Measurements from ENCODE around the gene REELD1.

The REELD1 gene

GRCh38 chr4:146246381-146246780, 32.0 kb downstream of the REELD1 start:
- Histone ChIP-seq H3K4me3 (ENCODE audit: low read length) (no peak overlapping the region), H3K9me3 (ENCODE audit: control insufficient read depth, low read length) (no peaks in the 10 kb centered on the region), H3K4me1 (ENCODE audit: control insufficient read depth, insufficient read depth, low read length) (peaks cover 43% of the 10 kb centered on the region), H3K36me3 (ENCODE audit: control insufficient read depth, insufficient read depth, low read length, severe bottlenecking) (no peaks in the 10 kb centered on the region), H3K27me3 (replicated peaks; ENCODE audit: control insufficient read depth, insufficient read depth, low read length) (no peaks in the 10 kb centered on the region), H3K9ac (ENCODE audit: low read length) (no peak overlapping the region)
- DNase-seq (ENCODE audit: low read depth): no peak

- Histone ChIP-seq H3K27me3 (replicated peaks; ENCODE audit: control insufficient read depth, insufficient read depth, low read length) (no peaks in the 10 kb centered on the region), H3K4me3 (ENCODE audit: low read length) (no peak overlapping the region), H3K4me1 (ENCODE audit: control insufficient read depth, insufficient read depth, low read length) (peaks cover 35% of the 10 kb centered on the region), H3K36me3 (ENCODE audit: control insufficient read depth, insufficient read depth, low read length, severe bottlenecking) (no peaks in the 10 kb centered on the region), H3K9me3 (ENCODE audit: control insufficient read depth, low read length) (no peaks in the 10 kb centered on the region), H3K9ac (ENCODE audit: low read length) (no peak overlapping the region)
- no peak for DNase-seq (ENCODE audit: low read depth)
These were observed 33.0 kb downstream of the REELD1 start for GRCh38 chr4:146247356-146247755.

- peaks cover 13% of the 10 kb centered on the region for H3K4me1 ChIP-seq (ENCODE audit: control insufficient read depth, insufficient read depth, low read length)
- no peaks in the 10 kb centered on the region for H3K27me3 ChIP-seq (replicated peaks; ENCODE audit: control insufficient read depth, insufficient read depth, low read length)
- H3K4me3 ChIP-seq (ENCODE audit: low read length): no peak overlapping the region
- H3K9ac ChIP-seq (ENCODE audit: low read length): no peak overlapping the region
- H3K36me3 ChIP-seq (ENCODE audit: control insufficient read depth, insufficient read depth, low read length, severe bottlenecking): peaks cover 3% of the 10 kb centered on the region
- DNase-seq (ENCODE audit: low read depth): no peak
- no peaks in the 10 kb centered on the region for H3K9me3 ChIP-seq (ENCODE audit: control insufficient read depth, low read length)
These were observed 38.8 kb downstream of the REELD1 start for GRCh38 chr4:146252969-146253611.

- H3K4me1 ChIP-seq (ENCODE audit: control insufficient read depth, insufficient read depth, low read length): peaks cover 13% of the 10 kb centered on the region
- no peaks in the 10 kb centered on the region for H3K27me3 ChIP-seq (replicated peaks; ENCODE audit: control insufficient read depth, insufficient read depth, low read length)
- peak; percentile 23 for DNase-seq (ENCODE audit: low read depth)
- no peak overlapping the region for H3K4me3 ChIP-seq (ENCODE audit: low read length)
- H3K9ac ChIP-seq (ENCODE audit: low read length): no peak overlapping the region
- H3K9me3 ChIP-seq (ENCODE audit: control insufficient read depth, low read length): no peaks in the 10 kb centered on the region
- H3K36me3 ChIP-seq (ENCODE audit: control insufficient read depth, insufficient read depth, low read length, severe bottlenecking): peaks cover 5% of the 10 kb centered on the region
These were observed 41.1 kb downstream of the REELD1 start for GRCh38 chr4:146255463-146255862.

- H3K36me3 ChIP-seq (ENCODE audit: control insufficient read depth, insufficient read depth, low read length, severe bottlenecking): peaks cover 5% of the 10 kb centered on the region
- DNase-seq (ENCODE audit: low read depth): peak; percentile 55
- no peaks in the 10 kb centered on the region for H3K9me3 ChIP-seq (ENCODE audit: control insufficient read depth, low read length)
These were observed 41.5 kb downstream of the REELD1 start for GRCh38 chr4:146255874-146256273.

GRCh38 chr4:146256328-146256727, 42.0 kb downstream of the REELD1 start:
- H3K9ac ChIP-seq (ENCODE audit: low read length): no peak overlapping the region
- no peak overlapping the region for H3K4me3 ChIP-seq (ENCODE audit: low read length)
- no peaks in the 10 kb centered on the region for H3K9me3 ChIP-seq (ENCODE audit: control insufficient read depth, low read length)
- DNase-seq (ENCODE audit: low read depth): no peak
- H3K27me3 ChIP-seq (replicated peaks; ENCODE audit: control insufficient read depth, insufficient read depth, low read length): no peaks in the 10 kb centered on the region
- peaks cover 5% of the 10 kb centered on the region for H3K36me3 ChIP-seq (ENCODE audit: control insufficient read depth, insufficient read depth, low read length, severe bottlenecking)
- H3K4me1 ChIP-seq (ENCODE audit: control insufficient read depth, insufficient read depth, low read length): peaks cover 13% of the 10 kb centered on the region

More at GRCh38 chr4:146255874-146256273, 41.5 kb downstream of the REELD1 start:
- H3K27me3 ChIP-seq (replicated peaks; ENCODE audit: control insufficient read depth, insufficient read depth, low read length): no peaks in the 10 kb centered on the region
- no peak overlapping the region for H3K4me3 ChIP-seq (ENCODE audit: low read length)
- peaks cover 13% of the 10 kb centered on the region for H3K4me1 ChIP-seq (ENCODE audit: control insufficient read depth, insufficient read depth, low read length)
- no peak overlapping the region for H3K9ac ChIP-seq (ENCODE audit: low read length)

GRCh38 chr4:146257511-146257910, 43.2 kb downstream of the REELD1 start:
- Histone ChIP-seq H3K9me3 (ENCODE audit: control insufficient read depth, low read length) (no peaks in the 10 kb centered on the region), H3K4me1 (ENCODE audit: control insufficient read depth, insufficient read depth, low read length) (peaks cover 13% of the 10 kb centered on the region)

GRCh38 chr4:146260521-146260920, 46.2 kb downstream of the REELD1 start:
- H3K36me3 ChIP-seq (ENCODE audit: control insufficient read depth, insufficient read depth, low read length, severe bottlenecking): peaks cover 5% of the 10 kb centered on the region
- no peaks in the 10 kb centered on the region for H3K27me3 ChIP-seq (replicated peaks; ENCODE audit: control insufficient read depth, insufficient read depth, low read length)
- no peaks in the 10 kb centered on the region for H3K9me3 ChIP-seq (ENCODE audit: control insufficient read depth, low read length)
- H3K4me1 ChIP-seq (ENCODE audit: control insufficient read depth, insufficient read depth, low read length): peaks cover 8% of the 10 kb centered on the region
- H3K4me3 ChIP-seq (ENCODE audit: low read length): no peak overlapping the region
- DNase-seq (ENCODE audit: low read depth): no peak
- no peak overlapping the region for H3K9ac ChIP-seq (ENCODE audit: low read length)

More at GRCh38 chr4:146257511-146257910, 43.2 kb downstream of the REELD1 start:
- no peak for DNase-seq (ENCODE audit: low read depth)
- no peak overlapping the region for H3K4me3 ChIP-seq (ENCODE audit: low read length)
- no peaks in the 10 kb centered on the region for H3K27me3 ChIP-seq (replicated peaks; ENCODE audit: control insufficient read depth, insufficient read depth, low read length)
- no peak overlapping the region for H3K9ac ChIP-seq (ENCODE audit: low read length)
- peaks cover 5% of the 10 kb centered on the region for H3K36me3 ChIP-seq (ENCODE audit: control insufficient read depth, insufficient read depth, low read length, severe bottlenecking)

GRCh38 chr4:146261041-146261440, 46.7 kb downstream of the REELD1 start:
- peaks cover 5% of the 10 kb centered on the region for H3K36me3 ChIP-seq (ENCODE audit: control insufficient read depth, insufficient read depth, low read length, severe bottlenecking)
- no peaks in the 10 kb centered on the region for H3K27me3 ChIP-seq (replicated peaks; ENCODE audit: control insufficient read depth, insufficient read depth, low read length)
- H3K9me3 ChIP-seq (ENCODE audit: control insufficient read depth, low read length): no peaks in the 10 kb centered on the region
- peaks cover 3% of the 10 kb centered on the region for H3K4me1 ChIP-seq (ENCODE audit: control insufficient read depth, insufficient read depth, low read length)
- no peak overlapping the region for H3K9ac ChIP-seq (ENCODE audit: low read length)
- no peak overlapping the region for H3K4me3 ChIP-seq (ENCODE audit: low read length)
- DNase-seq (ENCODE audit: low read depth): no peak

GRCh38 chr4:146263793-146264192, 49.5 kb downstream of the REELD1 start:
- no peak for DNase-seq (ENCODE audit: low read depth)
- H3K4me1 ChIP-seq (ENCODE audit: control insufficient read depth, insufficient read depth, low read length): peaks cover 19% of the 10 kb centered on the region
- H3K27me3 ChIP-seq (replicated peaks; ENCODE audit: control insufficient read depth, insufficient read depth, low read length): no peaks in the 10 kb centered on the region
- H3K9ac ChIP-seq (ENCODE audit: low read length): no peak overlapping the region
- no peaks in the 10 kb centered on the region for H3K36me3 ChIP-seq (ENCODE audit: control insufficient read depth, insufficient read depth, low read length, severe bottlenecking)
- no peak overlapping the region for H3K4me3 ChIP-seq (ENCODE audit: low read length)
- no peaks in the 10 kb centered on the region for H3K9me3 ChIP-seq (ENCODE audit: control insufficient read depth, low read length)

GRCh38 chr4:146265950-146266490, 51.7 kb downstream of the REELD1 start:
- H3K9ac ChIP-seq (ENCODE audit: low read length): no peak overlapping the region
- no peaks in the 10 kb centered on the region for H3K27me3 ChIP-seq (replicated peaks; ENCODE audit: control insufficient read depth, insufficient read depth, low read length)
- H3K4me1 ChIP-seq (ENCODE audit: control insufficient read depth, insufficient read depth, low read length): peaks cover 19% of the 10 kb centered on the region
- DNase-seq (ENCODE audit: low read depth): no peak
- no peak overlapping the region for H3K4me3 ChIP-seq (ENCODE audit: low read length)
- no peaks in the 10 kb centered on the region for H3K36me3 ChIP-seq (ENCODE audit: control insufficient read depth, insufficient read depth, low read length, severe bottlenecking)
- H3K9me3 ChIP-seq (ENCODE audit: control insufficient read depth, low read length): no peaks in the 10 kb centered on the region

- H3K9ac ChIP-seq (ENCODE audit: low read length): peak overlapping the region; percentile 28
- H3K36me3 ChIP-seq (ENCODE audit: control insufficient read depth, insufficient read depth, low read length, severe bottlenecking): no peaks in the 10 kb centered on the region
- H3K27me3 ChIP-seq (replicated peaks; ENCODE audit: control insufficient read depth, insufficient read depth, low read length): no peaks in the 10 kb centered on the region
- DNase-seq (ENCODE audit: low read depth): no peak
- H3K9me3 ChIP-seq (ENCODE audit: control insufficient read depth, low read length): no peaks in the 10 kb centered on the region
- H3K4me1 ChIP-seq (ENCODE audit: control insufficient read depth, insufficient read depth, low read length): peaks cover 19% of the 10 kb centered on the region
- H3K4me3 ChIP-seq (ENCODE audit: low read length): peak overlapping the region; percentile 12
These were observed 53.5 kb downstream of the REELD1 start for GRCh38 chr4:146267826-146268225.

Measured in adipocyte (in vitro differentiated cells).